Gastroesophageal sphincter (tissue), 4 donors: Measurements from ENCODE around the gene KCTD1. TPM values are rescaled to one million over a fixed set of nuclear protein-coding genes. Genes with fewer than 3 reads are reported as not detected.

ENCODE experiments used
- ATAC-seq: fragments of 150-250 bp; one replicate; pipeline ENCODE4 v1.9.1; 2016; ENCODE audit warnings: mild to moderate bottlenecking, moderate library complexity
- H3K27ac ChIP-seq, 4 donors: fragments of 200-600 bp; sonication (generic) in 3 of 4; 1 replicate in 3 of 4; 2 replicates in 1 of 4; pipeline ENCODE4 v1.5.1; 2016 to 2019
- H3K27me3 ChIP-seq: fragments of 200-600 bp; sonication (generic); one replicate; pipeline ENCODE4 v1.5.1; 2019
- H3K36me3 ChIP-seq, 2 donors: fragments of 200-600 bp; sonication (generic); one replicate each; pipeline ENCODE4 v1.5.1; 2019; ENCODE audit warnings: control low read depth in 1 of 2
- H3K4me1 ChIP-seq, 3 donors: fragments of 200-600 bp; sonication (generic); 1 replicate in 2 of 3; 2 replicates in 1 of 3; pipeline ENCODE4 v1.5.1; 2016 to 2019; ENCODE audit warnings: control low read depth in 2 of 3
- H3K4me3 ChIP-seq, 2 donors: fragments of 200-600 bp; sonication (generic); one replicate each; pipeline ENCODE4 v1.5.1; 2019; ENCODE audit warnings: mild to moderate bottlenecking in 1 of 2, moderate library complexity in 1 of 2
- H3K9me3 ChIP-seq, 3 donors: fragments of 200-600 bp; sonication (generic); one replicate each; pipeline ENCODE4 v1.5.1; 2017 to 2019; ENCODE audit warnings: control low read depth in 2 of 3
- CTCF ChIP-seq, 4 experiments: fragments of 200-600 bp in 2 of 4; fragments of 450-650 bp in 2 of 4; sonication (generic) in 1 of 4; IDR thresholded peaks; one replicate each; pipeline ENCODE4 v1.5.1; 2017 to 2019; ENCODE audit warnings: antibody characterized with exemption in 4 of 4, mild to moderate bottlenecking in 2 of 4, moderate library complexity in 2 of 4
- EP300 ChIP-seq: sonication (generic); formaldehyde crosslinking; IDR thresholded peaks from one replicate; pipeline ENCODE4 v1.6.1; 2017; ENCODE audit warnings: antibody characterized with exemption, mild to moderate bottlenecking
- POLR2A ChIP-seq, 2 donors: fragments of 450-650 bp; IDR thresholded peaks; one replicate each; pipeline ENCODE4 v1.6.1; 2017; ENCODE audit warnings: antibody characterized with exemption in 2 of 2, mild to moderate bottlenecking in 2 of 2, moderate library complexity in 1 of 2
- POLR2AphosphoS5 ChIP-seq: sonication (generic); formaldehyde crosslinking; IDR thresholded peaks from one replicate; pipeline ENCODE4 v1.6.1; 2017; ENCODE audit warnings: antibody characterized with exemption
- WGBS, 2 donors: methylation state at CpG; one replicate each; pipeline ENCODE4 v1.1.5; 2018; ENCODE audit warnings: low coverage in 1 of 2; 5-methylcytosine and 5-hydroxymethylcytosine counted together
- small RNA-seq, 4 donors: library from RNA; depleted of rRNA; stranded (forward); fragments of <200 nt; gene quantifications; one replicate each; pipeline ENCODE3, GENCODE V24; 2016
- total RNA-seq, 4 donors: library from RNA; depleted of rRNA; stranded (reverse); fragments of >200 nt; gene quantifications; one replicate each; pipeline ENCODE4 v1.1.0, GENCODE V29; 2016

The KCTD1 gene
- total RNA-seq, 4 donors from 2014 or later = 13.6 to 17.1 (median 16.6) TPM

DNA sequence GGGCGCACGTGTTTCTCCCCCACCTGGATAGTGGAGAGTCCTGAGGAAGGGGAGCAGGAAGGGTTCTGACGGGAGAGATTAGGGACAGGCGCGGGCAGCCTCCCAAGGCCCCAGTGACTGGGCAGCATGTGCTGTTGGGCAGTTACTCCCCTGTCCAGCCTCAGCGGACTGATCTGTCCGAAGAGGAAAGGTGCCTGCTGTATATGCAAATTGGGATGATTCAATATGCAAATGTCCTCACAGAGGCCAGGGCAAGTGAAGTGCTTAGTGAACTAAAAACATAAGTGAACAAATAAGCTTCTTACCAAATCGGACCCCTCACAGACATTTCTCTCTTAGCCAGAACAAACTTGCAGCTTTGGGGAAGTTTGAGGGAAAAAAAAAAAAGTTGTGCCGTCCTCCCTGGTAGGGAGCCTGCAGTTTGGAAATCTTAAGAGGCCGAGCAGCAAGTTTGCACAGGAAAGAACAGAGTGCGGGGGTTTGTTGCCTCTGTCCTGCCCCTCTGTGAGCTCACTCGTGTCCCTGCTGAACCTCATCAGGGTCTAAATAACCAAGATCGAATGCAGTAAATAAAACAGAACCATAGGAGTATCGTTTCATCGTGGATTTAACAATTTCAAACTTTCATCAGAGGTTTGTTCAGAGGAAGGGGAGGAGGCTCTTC lies 141.4 kb downstream of the KCTD1 start:
- WGBS, 2 donors = 65 to 80% methylated on average over 5 to 8 of the region's 15 CpGs
- TF ChIP-seq POLR2AphosphoS5 (no peak), POLR2A (IDR thresholded peaks at IDR 0.05) (no peak), EP300 (no peak), CTCF (IDR thresholded peaks at IDR 0.05) (no peak)
- no peak for ATAC-seq
- Histone ChIP-seq H3K27ac (no peak overlapping the region), H3K9me3 (no peaks in the 10 kb centered on the region), H3K36me3 (no peaks in the 10 kb centered on the region), H3K4me1 (no peaks in the 10 kb centered on the region), H3K27me3 (no peaks in the 10 kb centered on the region), H3K4me3 (no peak overlapping the region)

- H3K4me3 ChIP-seq = no peak overlapping the region
- no peaks in the 10 kb centered on the region for H3K4me1 ChIP-seq
- no peak overlapping the region for H3K27ac ChIP-seq
- H3K9me3 ChIP-seq = no peaks in the 10 kb centered on the region
- no peak for TF ChIP-seq POLR2AphosphoS5
- no peak for TF ChIP-seq POLR2A (IDR thresholded peaks at IDR 0.05)
- no peak for TF ChIP-seq CTCF (IDR thresholded peaks at IDR 0.05)
- TF ChIP-seq EP300 = no peak
- H3K27me3 ChIP-seq = no peaks in the 10 kb centered on the region
- 88% methylated on average over 4 of the region's 12 CpGs; no CpG with 5 or more reads in 1 of the 2 donors for WGBS, 2 donors
- H3K36me3 ChIP-seq = no peaks in the 10 kb centered on the region
- no peak for ATAC-seq
Observed at GRCh38 chr18:26406324-26406723, 142.0 kb downstream of the KCTD1 start.

DNA sequence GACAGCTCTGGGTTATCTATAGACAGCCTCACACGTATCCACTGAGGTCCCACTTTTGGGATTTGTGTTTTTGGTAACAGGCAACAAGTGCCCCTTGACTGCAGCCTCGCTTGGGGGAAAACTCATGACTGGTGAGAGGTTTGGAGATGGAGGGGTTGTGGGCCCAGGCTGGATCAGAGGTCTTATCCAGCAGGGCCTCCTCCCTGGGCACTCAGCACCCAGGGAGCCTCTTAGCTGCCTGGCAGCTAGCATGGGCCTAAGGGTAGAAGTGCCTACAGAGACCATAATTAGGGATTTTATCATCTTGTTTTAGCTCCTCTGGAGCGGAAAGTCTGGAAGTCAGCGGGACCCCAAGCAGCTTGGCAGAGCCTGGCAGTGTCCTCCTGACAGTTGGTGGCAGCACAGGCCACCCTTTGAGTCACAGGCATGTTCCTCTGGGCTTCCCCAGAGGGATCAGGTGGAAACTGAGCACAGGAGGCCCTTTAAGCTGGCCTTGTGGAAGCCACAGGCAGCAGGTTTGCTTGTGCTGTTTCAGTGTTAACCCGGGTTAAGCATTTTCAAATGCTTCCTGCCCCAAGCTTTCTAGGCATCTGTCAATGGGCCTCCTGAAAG lies 143.1 kb downstream of the KCTD1 start:
- no peak for TF ChIP-seq POLR2AphosphoS5
- TF ChIP-seq CTCF (IDR thresholded peaks at IDR 0.05) = peak in 2 of 4 experiments; percentile 7 to 40

More for the DNA sequence above, 143.1 kb downstream of the KCTD1 start:
- no CpG with 5 or more reads among the region's 5 CpGs for WGBS, 2 donors
- peak; percentile 10 for ATAC-seq
- no peaks in the 10 kb centered on the region for H3K4me1 ChIP-seq
- no peak overlapping the region for H3K27ac ChIP-seq
- H3K27me3 ChIP-seq = no peaks in the 10 kb centered on the region
- H3K4me3 ChIP-seq = no peak overlapping the region
- no peaks in the 10 kb centered on the region for H3K36me3 ChIP-seq
- no peaks in the 10 kb centered on the region for H3K9me3 ChIP-seq

Small RNA genes lying within 50 kb of the gene (small RNA-seq; reads per million reads assigned to genes)
- 0 reads per million in 4 donors for gene MIR8057
